Activated gamma-delta T cell treated with Interleukin-2 at 50 U/mL for 16 hours (primary cell): Measurements from ENCODE around the gene MED15.
A peak's percentile ranks its signal among the peaks of the same experiment; 100 is the strongest.
"Not testable (repeated sequence)": the region's sequence is repeated elsewhere in the genome, so short reads cannot be mapped to it uniquely, and the experiment has no call there.

ENCODE experiments used
- DNase-seq: peaks from one replicate; pipeline ENCODE4 v3.0.0-alpha.2; 2020

MED15 gene, protein sequence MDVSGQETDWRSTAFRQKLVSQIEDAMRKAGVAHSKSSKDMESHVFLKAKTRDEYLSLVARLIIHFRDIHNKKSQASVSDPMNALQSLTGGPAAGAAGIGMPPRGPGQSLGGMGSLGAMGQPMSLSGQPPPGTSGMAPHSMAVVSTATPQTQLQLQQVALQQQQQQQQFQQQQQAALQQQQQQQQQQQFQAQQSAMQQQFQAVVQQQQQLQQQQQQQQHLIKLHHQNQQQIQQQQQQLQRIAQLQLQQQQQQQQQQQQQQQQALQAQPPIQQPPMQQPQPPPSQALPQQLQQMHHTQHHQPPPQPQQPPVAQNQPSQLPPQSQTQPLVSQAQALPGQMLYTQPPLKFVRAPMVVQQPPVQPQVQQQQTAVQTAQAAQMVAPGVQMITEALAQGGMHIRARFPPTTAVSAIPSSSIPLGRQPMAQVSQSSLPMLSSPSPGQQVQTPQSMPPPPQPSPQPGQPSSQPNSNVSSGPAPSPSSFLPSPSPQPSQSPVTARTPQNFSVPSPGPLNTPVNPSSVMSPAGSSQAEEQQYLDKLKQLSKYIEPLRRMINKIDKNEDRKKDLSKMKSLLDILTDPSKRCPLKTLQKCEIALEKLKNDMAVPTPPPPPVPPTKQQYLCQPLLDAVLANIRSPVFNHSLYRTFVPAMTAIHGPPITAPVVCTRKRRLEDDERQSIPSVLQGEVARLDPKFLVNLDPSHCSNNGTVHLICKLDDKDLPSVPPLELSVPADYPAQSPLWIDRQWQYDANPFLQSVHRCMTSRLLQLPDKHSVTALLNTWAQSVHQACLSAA

DNA sequence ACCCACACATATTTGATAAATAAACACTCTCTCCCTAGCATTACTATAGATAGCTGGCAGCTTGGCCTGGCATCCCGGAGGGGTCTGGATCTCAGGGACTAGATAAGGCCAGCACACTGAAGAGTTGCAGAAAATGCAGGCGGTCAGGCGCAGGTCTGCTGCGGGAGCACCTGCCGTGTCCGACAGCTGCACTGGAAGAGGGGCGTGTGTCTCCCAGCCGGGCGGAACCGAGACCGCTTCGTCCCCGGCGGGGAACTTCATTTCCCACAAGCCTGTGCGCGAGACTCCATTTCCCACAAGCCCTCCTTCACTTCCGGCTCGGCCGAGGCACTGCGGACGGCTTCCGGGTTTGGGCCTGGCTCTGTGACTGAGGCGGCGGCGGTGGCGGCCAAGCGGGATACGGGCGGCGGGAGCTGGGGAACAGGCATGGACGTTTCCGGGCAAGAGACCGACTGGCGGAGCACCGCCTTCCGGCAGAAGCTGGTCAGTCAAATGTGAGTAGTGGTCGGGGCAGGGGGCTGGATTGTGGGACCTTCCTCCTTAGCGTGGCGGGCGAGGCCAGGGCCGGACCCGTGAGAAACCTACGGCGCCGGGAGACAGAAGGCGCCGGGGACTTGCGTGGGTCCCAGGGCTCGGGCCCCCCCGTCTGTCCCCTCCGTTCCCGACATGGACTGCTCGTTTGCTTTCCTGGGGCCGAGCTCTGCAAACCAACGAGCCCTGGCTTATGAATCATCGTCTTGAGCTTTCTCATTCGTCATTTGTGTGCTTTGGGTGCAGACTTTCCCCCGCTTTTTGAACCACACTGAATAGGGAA lies at the start of gene MED15:
TSS of gene MED15 (plus strand) at position 358 of the 814 bp plus-strand sequence. CDS start at position 427, 69 bp downstream.
- peak; percentile 85 for DNase-seq

DNA sequence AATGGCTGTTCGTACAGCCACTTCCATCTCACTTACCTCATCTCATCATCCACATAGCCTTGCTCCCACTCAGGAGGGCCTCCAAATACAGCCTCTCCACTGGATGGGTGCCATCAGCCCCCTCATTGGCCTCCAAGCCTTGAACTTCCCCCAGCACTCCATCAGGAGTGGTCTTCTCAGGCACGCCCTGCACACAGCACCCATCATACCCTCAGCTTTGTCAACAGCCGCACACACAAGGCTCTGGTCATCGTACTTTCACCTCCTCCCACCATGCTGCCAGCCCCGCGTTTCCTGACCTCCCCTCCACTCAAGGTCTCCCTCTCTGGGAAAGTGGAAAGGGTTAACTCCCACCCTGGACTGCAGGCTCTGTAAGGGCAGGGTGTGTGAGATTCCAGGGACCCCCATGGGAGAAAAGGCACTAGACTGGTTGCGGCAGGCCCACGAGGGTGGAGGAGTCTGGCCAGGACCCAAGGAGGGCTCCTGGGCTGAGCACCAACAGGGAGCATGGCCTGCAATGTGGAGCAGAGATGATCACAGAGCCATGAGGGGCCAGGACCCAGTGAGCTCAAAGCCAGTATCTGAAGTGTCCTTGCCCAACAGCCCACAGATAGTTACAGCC lies 48.8 kb upstream of the MED15 start:
- DNase-seq: no peak

DNA sequence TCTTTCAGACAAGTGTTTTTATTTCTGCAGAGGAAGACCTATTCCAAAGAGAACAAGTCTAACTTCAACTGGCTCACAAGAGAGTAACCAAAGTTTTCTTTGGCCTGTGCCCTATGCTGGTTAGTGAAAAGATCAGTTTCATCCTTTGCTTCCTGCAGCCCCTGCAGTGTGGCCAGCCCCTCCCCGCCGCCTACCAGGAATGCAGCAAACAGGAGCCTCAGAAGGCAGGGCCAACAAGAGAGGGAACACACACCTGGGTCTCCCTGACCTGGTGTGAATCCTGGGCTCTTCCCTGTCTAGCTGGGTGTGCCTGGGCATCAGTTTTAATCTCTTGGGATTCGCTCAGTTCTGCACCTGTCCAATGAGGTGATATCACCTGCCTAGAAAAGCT lies 48.3 kb upstream of the MED15 start:
- DNase-seq: no peak

- DNase-seq: no peak
These were observed 47.5 kb upstream of the MED15 start for GRCh38 chr22:20459862-20460261.

- DNase-seq: peak; percentile 55
These were observed 43.9 kb upstream of the MED15 start for GRCh38 chr22:20463324-20464095.

GRCh38 chr22:20464096-20464614 lies 43.3 kb upstream of the MED15 start:
- DNase-seq: peak; percentile 62

GRCh38 chr22:20464912-20465758 lies 42.3 kb upstream of the MED15 start:
- DNase-seq: no peak

DNA sequence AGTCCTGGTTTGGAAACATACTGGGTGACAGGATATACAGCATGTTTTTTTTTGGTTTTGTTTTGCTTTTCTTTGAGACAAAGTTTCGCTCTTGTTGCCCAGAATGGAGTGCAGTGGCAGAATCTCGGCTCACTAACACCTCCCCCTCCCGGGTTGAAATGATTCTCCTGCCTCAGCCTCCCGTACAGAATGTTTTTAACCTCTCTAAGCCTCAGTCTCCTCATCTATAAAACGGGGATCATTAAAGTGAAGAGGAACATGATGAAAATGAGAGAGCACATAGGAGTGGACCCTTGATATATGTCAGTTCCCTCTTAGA lies 41.7 kb upstream of the MED15 start:
- no peak for DNase-seq

- DNase-seq: no peak
These were observed 40.6 kb upstream of the MED15 start for GRCh38 chr22:20466659-20467379.

DNA sequence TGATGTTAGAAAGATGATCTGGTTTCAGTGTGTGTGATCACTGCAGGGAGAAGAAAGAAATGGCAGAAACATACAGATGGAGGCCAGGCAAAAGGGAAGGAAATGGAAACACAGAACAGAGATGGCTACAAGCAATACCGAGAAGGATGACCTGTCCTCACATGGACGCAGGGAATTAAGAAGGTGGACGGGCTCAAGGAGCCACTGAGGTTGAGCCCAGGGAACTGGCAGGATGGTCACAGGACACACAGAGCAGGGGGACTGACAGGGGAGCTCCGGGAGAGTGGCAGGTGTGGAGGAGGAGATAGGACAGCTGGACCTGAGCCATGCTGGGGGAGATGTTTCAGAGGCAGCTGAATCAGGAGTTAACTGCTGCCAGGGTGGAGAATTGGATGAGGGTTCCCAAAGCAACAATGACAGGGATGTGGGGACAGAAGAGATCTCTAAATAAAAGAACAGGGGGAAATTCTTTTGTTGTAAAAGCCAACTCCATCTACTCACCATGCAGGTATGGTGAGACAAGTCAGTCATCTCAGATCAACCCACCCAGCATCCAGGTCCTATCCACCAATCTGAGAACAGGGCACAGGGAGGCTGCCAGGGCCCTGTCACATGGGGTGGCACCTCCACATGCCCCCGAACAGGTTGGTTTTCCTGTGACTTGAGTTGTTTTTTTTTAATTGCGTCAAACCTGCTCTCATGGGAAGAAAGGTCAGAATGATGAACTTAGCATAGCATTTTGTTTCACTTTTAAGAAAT lies 38.1 kb upstream of the MED15 start:
- no peak for DNase-seq

DNA sequence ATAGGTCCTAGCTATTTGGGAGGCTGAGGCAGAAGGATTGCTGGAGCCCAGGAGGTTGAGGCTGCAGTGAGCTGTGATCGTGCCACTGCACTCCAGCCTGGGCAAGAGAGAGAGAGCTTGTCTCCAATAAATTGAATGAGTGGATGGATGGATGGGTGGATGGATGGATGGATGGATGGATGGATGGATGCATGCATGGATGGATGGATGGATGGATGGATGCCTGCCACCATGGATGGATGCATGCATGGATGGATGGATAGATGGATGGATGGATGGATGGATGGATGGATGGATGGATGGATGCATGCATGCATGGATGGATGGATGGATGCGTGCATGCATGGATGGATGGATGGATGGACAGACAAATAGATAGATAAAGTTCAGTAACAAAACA lies 36.9 kb upstream of the MED15 start:
- not testable (repeated sequence) for DNase-seq

- DNase-seq: no peak
These were observed 36.1 kb upstream of the MED15 start for GRCh38 chr22:20471126-20471833.

- no peak for DNase-seq
These were observed 34.6 kb upstream of the MED15 start for GRCh38 chr22:20472629-20473442.

- no peak for DNase-seq
These were observed 32.3 kb upstream of the MED15 start for GRCh38 chr22:20475115-20475436.

DNA sequence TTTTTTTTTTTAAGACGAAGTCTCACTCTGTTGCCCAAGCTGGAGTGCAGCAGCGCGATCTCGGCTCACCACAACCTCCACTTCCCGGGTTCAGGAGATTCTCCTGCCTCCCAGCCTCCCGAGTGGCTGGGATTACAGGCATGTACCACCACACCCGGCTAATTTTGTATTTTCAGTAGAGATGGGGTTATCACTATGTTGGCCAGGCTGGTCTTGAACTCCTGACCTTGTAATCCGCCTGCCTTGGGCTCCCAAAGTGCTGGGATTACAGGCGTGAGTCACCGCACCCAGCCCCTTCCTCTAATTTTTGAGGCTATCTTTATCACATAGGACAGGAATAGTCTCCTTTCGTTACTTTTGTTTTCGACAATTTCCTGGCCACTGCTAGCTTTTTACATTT lies 31.8 kb upstream of the MED15 start:
- not testable (repeated sequence) for DNase-seq

DNA sequence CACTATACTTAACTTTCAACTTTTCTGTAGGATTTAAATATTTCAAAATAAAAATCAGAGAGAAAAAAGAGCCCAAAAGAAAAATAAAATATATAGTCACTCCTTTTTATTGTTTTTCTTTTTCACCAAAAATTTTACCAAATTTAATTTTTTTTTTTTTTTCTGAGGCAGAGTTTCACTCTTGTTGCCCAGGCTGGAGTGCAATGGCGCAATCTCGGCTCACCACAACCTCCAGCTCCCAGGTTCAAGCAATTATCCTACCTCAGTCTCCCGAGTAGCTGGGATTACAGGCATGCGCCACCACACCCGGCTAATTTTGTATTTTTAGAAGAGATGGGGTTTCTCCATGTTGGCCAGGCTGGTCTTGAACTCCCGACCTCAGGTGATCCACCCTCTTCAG lies 29.4 kb upstream of the MED15 start:
- not testable (repeated sequence) for DNase-seq

DNA sequence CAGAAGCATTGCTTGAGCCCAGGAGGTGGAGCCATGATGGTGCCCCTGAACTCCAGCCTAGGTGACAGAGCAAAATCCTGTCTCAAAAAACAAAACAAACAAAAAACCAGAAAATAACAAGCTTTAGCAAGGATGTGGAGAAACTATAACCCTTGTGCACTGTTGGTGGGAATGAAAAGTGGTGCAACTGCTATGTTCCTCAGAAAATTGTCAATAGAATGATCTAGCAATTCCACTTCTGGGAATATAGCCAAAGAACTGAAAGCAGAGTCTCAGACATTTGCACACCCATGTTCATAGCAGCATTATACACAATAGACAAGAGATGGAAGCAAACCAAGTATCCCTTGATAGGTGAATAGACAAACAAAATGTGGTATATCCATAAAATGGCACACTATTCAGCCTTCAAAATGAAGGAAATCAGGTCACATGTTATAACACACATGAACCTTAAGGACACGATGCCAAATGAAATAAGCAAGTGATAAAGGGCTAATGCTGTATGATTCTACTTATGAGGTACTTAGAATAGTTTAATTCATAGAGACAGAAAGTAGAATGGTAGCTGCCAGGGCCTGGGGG lies 27.7 kb upstream of the MED15 start:
- no peak for DNase-seq

DNA sequence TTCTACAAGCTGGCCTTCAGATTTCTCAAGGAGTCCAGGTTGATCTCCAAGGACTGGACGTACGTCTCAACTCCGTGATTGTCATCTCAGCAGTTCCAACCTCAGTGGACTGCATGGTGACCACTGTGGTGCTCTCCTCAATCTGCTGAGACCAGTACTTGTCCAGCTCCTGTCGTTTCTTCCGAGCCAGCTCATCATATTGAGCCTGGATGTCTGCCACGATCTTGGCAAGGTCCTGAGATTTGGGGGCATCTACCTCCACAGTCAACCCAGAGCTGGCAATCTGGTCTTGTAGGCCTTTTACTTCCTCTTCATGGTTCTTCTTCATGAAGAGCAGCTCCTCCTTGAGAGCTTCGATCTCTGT lies 24.3 kb upstream of the MED15 start:
- not testable (repeated sequence) for DNase-seq
